Ascending aorta (tissue), 2 donors: ENCODE data around the gene HSD17B3. TPM values are rescaled to one million over a fixed set of nuclear protein-coding genes. Genes with fewer than 3 reads are reported as not detected.
A peak's percentile ranks its signal among the peaks of the same experiment; 100 is the strongest.

Source experiments
- DNase-seq, 2 donors: peaks; one replicate each; pipeline ENCODE4 v3.0.0-alpha.2; 2019; ENCODE audit warnings: low spot score in 2 of 2
- H3K27ac ChIP-seq, 2 donors: fragments of 200-600 bp; sonication (generic); one replicate each; pipeline ENCODE4 v1.5.1; 2016 to 2017; ENCODE audit warnings: mild to moderate bottlenecking in 1 of 2
- H3K27me3 ChIP-seq: fragments of 200-600 bp; sonication (generic); one replicate; pipeline ENCODE4 v1.5.1; 2017
- H3K36me3 ChIP-seq, 2 donors: fragments of 200-600 bp; sonication (generic); one replicate each; pipeline ENCODE4 v1.5.1; 2016
- H3K4me1 ChIP-seq, 2 donors: fragments of 200-600 bp; sonication (generic); one replicate each; pipeline ENCODE4 v1.5.1; 2016 to 2017; ENCODE audit warnings: mild to moderate bottlenecking in 1 of 2
- H3K4me3 ChIP-seq, 2 donors: fragments of 200-600 bp; sonication (generic); one replicate each; pipeline ENCODE4 v1.5.1; 2016 to 2017; ENCODE audit warnings: mild to moderate bottlenecking in 1 of 2
- H3K9me3 ChIP-seq, 2 donors: fragments of 200-600 bp; sonication (generic); one replicate each; pipeline ENCODE4 v1.5.1; 2016
- CTCF ChIP-seq, 3 experiments: fragments of 200-600 bp in 2 of 3; fragments of 450-650 bp in 1 of 3; sonication (generic) in 2 of 3; IDR thresholded peaks; one replicate each; pipeline ENCODE4 v1.5.1; 2016 to 2019; ENCODE audit warnings: antibody characterized with exemption in 3 of 3, mild to moderate bottlenecking in 1 of 3, moderate library complexity in 1 of 3
- intact Hi-C: fragments of 100-400 bp; cut with DNase I; formaldehyde crosslinking; loops from one replicate; pipeline ENCODE4 v1.15.1; 2023
- total RNA-seq: library from RNA; depleted of rRNA; stranded (reverse); fragments of >200 nt; gene quantifications from one replicate; pipeline ENCODE4 v1.1.0, GENCODE V29; 2016

The HSD17B3 gene
- total RNA-seq, 1 donor from 2014 or later, result not detected

GRCh38 chr9:96343515-96344360, 41.8 kb upstream of the HSD17B3 start:
- Histone ChIP-seq H3K36me3 (peaks cover 21 to 26% of the 10 kb centered on the region in 2 donors), H3K4me1 (peaks cover 0 to 4% of the 10 kb centered on the region in 2 donors), H3K4me3 (no peak overlapping the region), H3K27ac (peak overlapping the region in 1 of 2 donors; percentile 1), H3K27me3 (no peaks in the 10 kb centered on the region), H3K9me3 (no peaks in the 10 kb centered on the region)
- intact Hi-C loops, result no loop called here
- no peak for DNase-seq
- TF ChIP-seq CTCF (IDR thresholded peaks at IDR 0.05), result no peak

- H3K27ac ChIP-seq, result no peak overlapping the region
- no peak overlapping the region for H3K4me3 ChIP-seq
- DNase-seq, result no peak
- intact Hi-C loops, result no loop called here
- H3K4me1 ChIP-seq, result peaks cover 0 to 4% of the 10 kb centered on the region in 2 donors
- peaks cover 15 to 17% of the 10 kb centered on the region in 2 donors for H3K36me3 ChIP-seq
- no peak for TF ChIP-seq CTCF (IDR thresholded peaks at IDR 0.05)
- H3K9me3 ChIP-seq, result no peaks in the 10 kb centered on the region
- H3K27me3 ChIP-seq, result no peaks in the 10 kb centered on the region
Observed at GRCh38 chr9:96342571-96343245, 40.7 kb upstream of the HSD17B3 start.

- Histone ChIP-seq H3K27me3 (no peaks in the 10 kb centered on the region), H3K36me3 (peaks cover 15 to 24% of the 10 kb centered on the region in 2 donors), H3K9me3 (no peaks in the 10 kb centered on the region), H3K4me3 (no peak overlapping the region), H3K4me1 (peaks cover 0 to 4% of the 10 kb centered on the region in 2 donors), H3K27ac (no peak overlapping the region)
- DNase-seq, result no peak
- intact Hi-C loops, result no loop called here
- no peak for TF ChIP-seq CTCF (IDR thresholded peaks at IDR 0.05)
Observed at GRCh38 chr9:96340707-96341106, 38.7 kb upstream of the HSD17B3 start.

GRCh38 chr9:96338299-96338698, 36.3 kb upstream of the HSD17B3 start:
- Histone ChIP-seq H3K36me3 (peaks cover 15 to 32% of the 10 kb centered on the region in 2 donors), H3K4me3 (no peak overlapping the region), H3K9me3 (no peaks in the 10 kb centered on the region), H3K27me3 (no peaks in the 10 kb centered on the region), H3K4me1 (no peaks in the 10 kb centered on the region), H3K27ac (no peak overlapping the region)
- no peak for DNase-seq
- intact Hi-C loops, result no loop called here
- no peak for TF ChIP-seq CTCF (IDR thresholded peaks at IDR 0.05)

GRCh38 chr9:96333958-96334357, 32.0 kb upstream of the HSD17B3 start:
- intact Hi-C loops, result no loop called here
- no peak overlapping the region for H3K4me3 ChIP-seq
- H3K9me3 ChIP-seq, result no peaks in the 10 kb centered on the region
- H3K4me1 ChIP-seq, result no peaks in the 10 kb centered on the region
- H3K27me3 ChIP-seq, result no peaks in the 10 kb centered on the region
- H3K36me3 ChIP-seq, result peaks cover 2 to 23% of the 10 kb centered on the region in 2 donors
- H3K27ac ChIP-seq, result no peak overlapping the region
- no peak for DNase-seq
- no peak for TF ChIP-seq CTCF (IDR thresholded peaks at IDR 0.05)
